HT-29 (cell line): ENCODE measurements around the gene GPS2. TPM values are rescaled to one million over a fixed set of nuclear protein-coding genes. Genes with fewer than 3 reads are reported as not detected.
"Not testable (repeated sequence)": the region's sequence is repeated elsewhere in the genome, so short reads cannot be mapped to it uniquely, and the experiment has no call there.

Experiments used
- DNase-seq: peaks from one replicate; pipeline ENCODE4 v3.0.0-alpha.2; 2015; ENCODE audit warnings: low spot score
- total RNA-seq: library from RNA; depleted of rRNA; stranded (reverse); fragments of >200 nt; shearing (Covaris generic); gene quantifications from 2 replicates; pipeline ENCODE4 v1.2.3, GENCODE V29; 2014

The GPS2 gene
- total RNA-seq, 1 experiment from 2014 or later, result 45.7 TPM

GRCh38 chr17:7337600-7337999 lies 22.4 kb upstream of the GPS2 start:
- not testable (repeated sequence) for DNase-seq

DNA sequence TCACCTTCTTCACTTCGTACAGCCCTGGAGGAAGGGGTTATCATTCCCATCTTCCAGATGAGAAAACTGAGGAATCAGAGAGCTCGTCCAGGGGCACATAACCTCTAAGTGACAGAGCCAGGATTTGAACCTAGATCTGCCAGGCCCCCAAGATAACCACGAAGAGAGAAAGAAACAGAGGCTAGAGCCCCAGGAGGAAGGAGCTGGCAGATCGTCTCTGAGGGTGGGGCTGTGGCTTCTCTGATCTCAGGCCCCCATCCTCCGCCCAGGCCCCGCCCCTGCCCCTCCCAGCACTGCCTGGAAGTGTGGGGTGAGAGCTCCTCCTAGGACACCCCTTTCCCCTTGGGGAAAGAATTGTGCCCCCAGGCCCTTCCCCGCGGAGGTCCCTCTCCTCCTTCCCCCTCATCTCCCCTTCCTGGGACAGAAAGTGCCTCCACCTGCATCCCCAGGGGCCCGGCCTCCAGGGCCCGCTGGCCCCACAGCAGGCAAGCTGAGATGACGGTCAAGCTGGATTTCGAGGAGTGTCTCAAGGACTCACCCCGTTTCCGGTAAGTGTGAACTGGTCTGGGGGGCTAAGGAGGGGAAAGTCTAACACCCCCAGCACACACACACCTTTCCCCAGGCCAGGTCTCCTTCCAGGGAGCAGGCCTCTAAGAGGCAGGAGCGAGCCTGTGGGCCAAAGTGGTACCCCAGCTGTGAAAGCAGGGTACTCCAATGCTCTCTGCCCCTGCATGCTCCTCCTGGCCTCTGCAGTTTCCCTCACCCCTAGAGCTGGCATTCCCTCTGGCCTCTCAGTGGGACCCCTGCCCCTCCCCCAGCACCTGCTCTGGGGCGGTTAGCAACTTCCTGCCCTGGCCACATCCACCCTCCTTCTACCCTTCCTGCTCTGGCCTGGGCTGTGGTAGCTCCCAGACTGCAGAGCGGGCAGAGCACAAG lies 21.3 kb upstream of the GPS2 start, which contains the start of gene ACAP1:
ACAP1 (plus strand) TSS at position 290 of the 936 bp plus-strand sequence; CDS start at position 496, 206 bp downstream.
- DNase-seq, result no peak

DNA sequence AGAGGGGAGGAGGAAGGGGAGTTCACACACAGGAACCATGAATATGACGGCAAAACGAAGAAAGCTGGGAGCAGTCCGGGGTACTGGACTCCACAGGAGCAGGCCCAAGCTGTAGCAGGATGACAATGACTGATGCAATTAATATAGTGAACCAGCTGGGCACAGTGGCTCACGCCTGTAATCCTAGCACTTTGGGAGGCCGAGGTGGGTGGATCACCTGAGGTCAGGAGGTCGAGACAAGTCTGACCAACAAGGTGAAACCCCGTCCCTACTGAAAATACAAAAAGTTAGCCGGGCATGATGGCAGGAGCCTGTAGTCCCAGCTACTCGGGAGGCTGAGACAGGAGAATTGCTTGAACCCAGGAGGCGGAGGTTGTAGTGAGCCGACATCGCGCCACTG lies 20.6 kb upstream of the GPS2 start:
- not testable (repeated sequence) for DNase-seq

GRCh38 chr17:7334938-7335538 lies 19.9 kb upstream of the GPS2 start:
- DNase-seq, result no peak

GRCh38 chr17:7332600-7333069 lies 17.5 kb upstream of the GPS2 start:
- DNase-seq, result not testable (repeated sequence)

GRCh38 chr17:7332111-7332510 lies 17.0 kb upstream of the GPS2 start:
- DNase-seq, result no peak

DNA sequence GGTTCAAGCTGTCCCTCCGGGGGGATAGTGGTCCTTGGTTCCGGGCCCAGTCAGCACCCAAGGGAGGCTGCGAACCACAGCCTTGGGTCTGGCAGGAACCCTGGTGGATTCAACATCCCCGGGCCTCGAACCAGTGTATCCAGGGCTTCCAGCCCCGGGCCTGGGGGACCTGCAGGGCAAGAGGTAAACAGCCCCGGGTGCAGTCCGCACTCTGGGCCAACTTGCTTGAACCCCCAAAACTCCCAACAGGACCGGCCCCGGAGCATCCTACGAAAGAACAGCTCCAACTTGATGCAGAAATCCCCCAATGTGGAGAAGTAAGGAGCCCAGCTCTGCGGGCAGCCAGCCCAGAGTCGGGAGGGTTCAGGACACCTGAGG lies 15.5 kb upstream of the GPS2 start:
- no peak for DNase-seq

GRCh38 chr17:7329997-7330637 lies 15.0 kb upstream of the GPS2 start:
- no peak for DNase-seq

DNA sequence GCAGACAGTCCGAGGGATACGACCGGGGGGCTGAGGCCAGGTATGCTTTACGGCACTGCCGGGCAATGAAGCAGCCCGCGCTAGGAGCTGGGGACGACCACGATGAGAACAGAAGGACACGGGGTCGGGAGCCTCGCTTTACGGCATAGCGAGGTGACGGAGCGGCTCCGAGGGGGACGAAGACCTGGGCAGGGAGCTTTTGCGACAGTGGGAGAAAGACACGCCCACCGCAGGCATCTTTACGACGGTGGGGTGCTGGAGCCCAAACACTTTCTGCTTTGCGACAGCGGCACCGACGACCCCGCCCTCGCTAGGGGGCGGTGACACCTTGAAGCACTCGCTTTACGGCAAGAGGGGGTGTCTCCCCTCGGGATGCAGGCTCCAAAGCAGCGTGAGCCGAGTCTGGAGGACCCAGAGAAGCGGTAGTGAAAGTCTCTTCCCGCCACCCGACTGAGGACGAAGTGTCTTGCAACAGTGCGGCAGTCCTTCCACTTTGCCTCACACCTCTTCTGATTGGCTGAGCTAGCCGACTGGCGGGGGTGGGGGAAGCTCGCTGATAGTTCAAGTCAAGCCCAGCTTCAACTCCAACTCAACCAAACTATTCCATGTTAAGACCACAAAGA lies 14.3 kb upstream of the GPS2 start:
- DNase-seq, result peak; percentile 92

DNA sequence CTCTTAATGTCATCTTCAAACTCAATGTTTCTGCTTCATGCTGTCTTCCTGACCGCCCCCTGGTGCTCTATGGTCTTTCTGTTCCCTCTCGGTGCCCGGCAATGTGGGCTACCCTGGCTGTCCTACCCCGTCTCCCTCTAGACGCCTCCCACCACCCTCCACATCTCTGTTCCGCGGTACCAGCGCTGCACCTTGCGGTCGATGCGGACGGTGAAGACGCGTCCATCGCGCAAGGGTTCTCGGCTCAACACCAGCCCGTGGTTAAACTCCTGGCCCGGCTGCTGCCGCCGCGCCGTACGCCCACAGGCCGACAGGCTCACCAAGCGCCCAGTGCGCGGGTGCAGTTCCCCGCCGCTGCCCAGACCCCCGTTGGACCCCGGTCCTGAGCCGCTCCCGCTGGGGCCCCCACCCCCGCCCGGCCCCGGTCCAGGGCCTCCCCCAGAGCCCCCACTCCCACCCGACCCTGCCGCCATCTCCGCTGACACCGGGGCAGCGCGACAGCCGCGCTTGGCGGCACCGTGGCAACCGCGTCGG lies 13.7 kb upstream of the GPS2 start, which contains the start of gene NEURL4:
NEURL4 (minus strand) TSS at position 496 of the 534 bp plus-strand sequence; CDS start at position 473, 23 bp downstream.
- DNase-seq, result no peak

DNA sequence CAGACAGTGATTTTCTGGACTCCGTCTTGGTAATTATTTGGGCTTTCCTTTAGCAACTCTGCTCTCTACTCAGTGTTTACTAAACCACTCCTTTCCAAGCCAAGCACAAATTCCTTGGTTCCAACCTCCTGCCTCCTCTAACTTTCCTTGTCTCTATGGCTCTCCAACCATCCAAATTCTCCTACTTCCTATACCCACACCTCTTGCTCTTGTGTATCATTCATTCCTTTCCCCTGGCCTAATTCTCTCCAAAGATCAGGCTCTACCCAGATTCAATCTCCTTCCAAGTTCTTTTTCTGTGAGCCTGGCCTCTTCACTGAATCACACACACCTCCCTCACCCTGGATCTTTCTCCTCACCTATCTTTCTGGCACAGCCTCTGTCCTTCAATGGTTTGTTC lies 12.8 kb upstream of the GPS2 start:
- DNase-seq, result no peak

- DNase-seq, result no peak
Observed at GRCh38 chr17:7327501-7327900, 12.3 kb upstream of the GPS2 start.

GRCh38 chr17:7327056-7327455 lies 11.9 kb upstream of the GPS2 start:
- DNase-seq, result no peak

GRCh38 chr17:7326186-7326585 lies 11.0 kb upstream of the GPS2 start:
- DNase-seq, result no peak

- DNase-seq, result no peak
Observed at GRCh38 chr17:7325031-7325528, 9.9 kb upstream of the GPS2 start.

- DNase-seq, result no peak
Observed at GRCh38 chr17:7324438-7324779, 9.2 kb upstream of the GPS2 start.

DNA sequence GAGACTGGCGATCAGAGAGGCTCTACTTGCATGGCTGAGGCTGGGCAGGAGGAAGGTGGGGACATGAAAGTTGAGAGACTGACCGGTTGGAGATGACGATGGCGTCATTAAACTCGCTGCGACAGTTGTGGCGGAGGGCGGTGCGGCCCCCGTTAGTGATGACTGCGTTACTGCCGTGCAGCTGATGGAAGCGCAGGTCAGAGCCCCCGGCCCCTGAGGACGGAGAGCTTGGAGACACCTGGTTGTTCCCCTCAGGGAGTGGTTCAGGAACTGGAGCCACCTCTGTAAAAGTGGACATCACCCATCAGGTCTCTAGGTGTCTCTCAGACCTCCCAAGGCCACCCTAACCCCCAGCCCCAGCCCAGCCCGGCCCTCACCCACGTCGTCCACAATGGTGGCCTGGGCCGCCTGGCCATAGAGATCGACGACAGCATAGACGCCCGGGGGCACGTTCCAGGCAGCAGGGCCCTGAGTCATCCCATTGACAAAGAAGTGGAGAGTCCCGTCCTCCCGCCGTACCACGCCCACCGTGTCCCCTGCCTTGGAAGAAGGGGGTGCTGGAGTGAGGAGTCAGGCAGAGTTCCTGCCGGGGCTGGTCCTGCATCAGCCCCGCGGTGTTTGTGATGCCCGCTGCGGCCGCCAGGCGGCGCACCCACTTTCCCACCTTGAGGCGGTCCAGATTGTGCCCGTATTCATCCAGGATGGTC lies 8.7 kb upstream of the GPS2 start:
- peak; percentile 20 for DNase-seq

GRCh38 chr17:7322520-7323194 lies 7.5 kb upstream of the GPS2 start:
- DNase-seq, result no peak

DNA sequence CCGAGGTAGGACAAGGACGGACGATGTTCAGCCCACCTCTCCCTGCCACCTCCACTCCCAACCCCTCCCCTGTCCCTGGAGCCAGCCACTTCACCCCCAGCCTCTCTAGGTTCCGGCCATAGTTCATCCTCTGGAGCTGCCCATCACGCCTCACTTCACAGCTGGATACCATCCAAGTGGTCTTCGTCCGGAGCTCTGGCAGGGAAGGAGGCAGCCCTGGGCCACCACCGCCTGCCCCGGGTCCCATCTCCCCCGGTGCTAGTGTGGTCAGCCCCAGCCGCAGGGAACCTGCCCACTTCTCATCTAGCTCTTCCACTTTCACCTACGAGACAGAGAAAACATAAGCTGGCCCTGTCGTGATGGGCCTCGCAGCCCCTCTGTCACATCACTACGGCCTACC lies 6.3 kb upstream of the GPS2 start:
- no peak for DNase-seq
